IMR-90 (cell line): ENCODE results near the gene TCERG1L.

ENCODE experiments used
- CTCF ChIP-seq: conservative IDR thresholded peaks from 2 replicates; pipeline ENCODE4 v1.5.1; 2012; ENCODE audit warnings: mild to moderate bottlenecking, low read depth, low read length, improper control_type of control experiment
- RCOR1 ChIP-seq: IDR thresholded peaks from 2 replicates; pipeline ENCODE4 v1.6.1; 2012; ENCODE audit warnings: mild to moderate bottlenecking, low read length, improper control_type of control experiment; ENCODE audit not compliant: insufficient replicate concordance
- RFX5 ChIP-seq: IDR thresholded peaks from 2 replicates; pipeline ENCODE4 v1.8.0; 2012; ENCODE audit warnings: low read depth, mild to moderate bottlenecking, low read length, moderate library complexity
- USF2 ChIP-seq: fragments of 150-350 bp; IDR thresholded peaks from 2 replicates; pipeline ENCODE4 v1.6.1; 2017; ENCODE audit warnings: mild to moderate bottlenecking, antibody characterized with exemption, low read length, low read depth

DNA sequence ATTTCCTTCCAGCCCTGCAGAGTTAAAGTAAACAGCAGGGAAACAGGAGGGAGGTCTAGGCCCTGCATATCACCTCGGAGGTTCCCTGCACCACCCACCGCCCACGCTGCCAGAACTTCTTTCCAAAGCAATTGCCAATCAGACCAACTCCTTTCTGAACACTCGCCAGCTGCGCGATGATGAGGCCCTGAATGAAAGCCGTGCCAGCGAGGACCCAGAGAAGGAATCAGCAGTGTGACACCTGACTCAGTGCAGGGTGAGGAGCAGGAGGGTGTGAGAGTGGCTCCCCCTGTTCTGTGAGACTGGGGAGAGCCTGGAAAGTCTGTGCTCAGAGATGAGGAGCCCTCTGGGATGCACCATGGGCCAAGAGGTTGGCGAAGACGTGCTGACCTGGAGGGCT lies 3.3 kb upstream of the TCERG1L start:
- TF ChIP-seq CTCF (no peak), RCOR1 (no peak), USF2 (no peak), RFX5 (no peak)
